ENCODE measurements around the gene SLC22A5.

DNA sequence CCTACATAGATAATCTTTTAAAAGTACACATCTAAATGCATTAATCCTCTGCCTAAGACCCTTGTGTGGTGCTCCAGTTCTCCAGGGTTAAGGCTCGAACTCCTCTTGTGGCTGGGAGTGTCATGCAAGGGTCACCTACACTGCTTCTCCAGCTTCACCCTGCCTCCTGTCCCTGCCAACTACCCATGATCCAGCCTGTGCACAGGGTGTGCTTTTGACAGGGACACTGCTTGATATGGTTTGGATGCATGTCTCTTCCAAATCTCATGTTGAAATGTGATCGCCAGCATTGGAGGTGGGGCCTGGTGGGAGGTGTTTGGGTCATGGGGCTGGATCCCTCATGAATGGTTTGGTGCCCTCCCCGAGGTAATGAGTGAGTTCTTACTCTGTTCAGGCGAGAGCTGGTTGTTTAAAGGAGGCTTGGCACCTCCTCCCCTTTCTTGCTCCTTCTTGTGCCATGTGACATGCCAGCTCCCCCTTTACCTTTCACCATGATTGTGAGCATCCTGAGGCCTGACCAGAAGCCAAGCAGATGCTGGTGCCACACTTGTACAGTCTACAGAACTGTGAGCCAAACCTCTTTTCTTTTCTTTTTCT, 48.5 kb downstream of the SLC22A5 start:
- TF ChIP-seq, protein P1, sequence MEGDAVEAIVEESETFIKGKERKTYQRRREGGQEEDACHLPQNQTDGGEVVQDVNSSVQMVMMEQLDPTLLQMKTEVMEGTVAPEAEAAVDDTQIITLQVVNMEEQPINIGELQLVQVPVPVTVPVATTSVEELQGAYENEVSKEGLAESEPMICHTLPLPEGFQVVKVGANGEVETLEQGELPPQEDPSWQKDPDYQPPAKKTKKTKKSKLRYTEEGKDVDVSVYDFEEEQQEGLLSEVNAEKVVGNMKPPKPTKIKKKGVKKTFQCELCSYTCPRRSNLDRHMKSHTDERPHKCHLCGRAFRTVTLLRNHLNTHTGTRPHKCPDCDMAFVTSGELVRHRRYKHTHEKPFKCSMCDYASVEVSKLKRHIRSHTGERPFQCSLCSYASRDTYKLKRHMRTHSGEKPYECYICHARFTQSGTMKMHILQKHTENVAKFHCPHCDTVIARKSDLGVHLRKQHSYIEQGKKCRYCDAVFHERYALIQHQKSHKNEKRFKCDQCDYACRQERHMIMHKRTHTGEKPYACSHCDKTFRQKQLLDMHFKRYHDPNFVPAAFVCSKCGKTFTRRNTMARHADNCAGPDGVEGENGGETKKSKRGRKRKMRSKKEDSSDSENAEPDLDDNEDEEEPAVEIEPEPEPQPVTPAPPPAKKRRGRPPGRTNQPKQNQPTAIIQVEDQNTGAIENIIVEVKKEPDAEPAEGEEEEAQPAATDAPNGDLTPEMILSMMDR (conservative IDR thresholded peaks at IDR 0.05; ENCODE audit: low read length), result no peak
- TF ChIP-seq EZH2phosphoT487 (IDR thresholded peaks at IDR 0.05; ENCODE audit: borderline replicate concordance, low read depth, low read length), result no peak

Measured in OCI-LY7 (cell line).